KG1 (cell line): ENCODE measurements around the gene OBP2A.

Experiments
- DNase-seq: peaks from one replicate; lab custom pipeline; 2025; lab: John Stamatoyannopoulos, UW

Gene OBP2A

DNA sequence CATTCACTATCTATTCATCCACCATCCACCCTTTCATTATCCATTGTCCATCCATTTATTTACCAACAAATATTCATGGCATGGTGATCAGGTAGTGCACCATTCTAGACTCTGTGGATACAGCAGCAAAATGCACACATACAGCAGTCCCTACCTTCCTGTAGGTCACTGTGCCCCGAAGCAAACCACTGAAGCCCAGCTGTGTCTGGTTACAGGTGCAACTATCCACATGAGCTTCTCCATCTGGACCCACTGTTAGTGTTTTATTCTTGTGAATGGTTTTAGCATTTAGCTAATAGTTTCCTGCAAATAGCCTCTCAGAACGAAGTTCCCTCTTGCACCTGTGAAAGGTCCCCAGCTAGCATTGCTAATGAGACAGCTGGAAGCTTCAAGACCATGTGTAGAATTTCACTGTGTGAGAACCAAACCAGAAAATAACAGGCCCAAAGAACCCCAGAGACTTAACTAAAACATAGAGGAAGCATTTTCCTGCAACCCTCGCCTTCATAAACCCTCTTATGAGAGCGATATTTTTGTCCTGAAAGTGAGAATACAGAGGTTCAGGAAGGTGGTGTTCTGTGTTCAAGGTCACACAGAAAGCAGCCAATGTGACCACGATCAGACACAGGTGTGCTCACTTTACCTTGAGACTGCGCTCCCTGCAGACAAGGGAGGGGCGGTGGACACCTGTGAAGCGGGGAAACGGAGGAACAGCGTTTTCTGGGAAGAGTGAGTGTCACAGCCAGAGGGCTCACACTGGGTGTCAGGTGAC is 34.1 kb downstream of the OBP2A start:
- no peak for DNase-seq

DNA sequence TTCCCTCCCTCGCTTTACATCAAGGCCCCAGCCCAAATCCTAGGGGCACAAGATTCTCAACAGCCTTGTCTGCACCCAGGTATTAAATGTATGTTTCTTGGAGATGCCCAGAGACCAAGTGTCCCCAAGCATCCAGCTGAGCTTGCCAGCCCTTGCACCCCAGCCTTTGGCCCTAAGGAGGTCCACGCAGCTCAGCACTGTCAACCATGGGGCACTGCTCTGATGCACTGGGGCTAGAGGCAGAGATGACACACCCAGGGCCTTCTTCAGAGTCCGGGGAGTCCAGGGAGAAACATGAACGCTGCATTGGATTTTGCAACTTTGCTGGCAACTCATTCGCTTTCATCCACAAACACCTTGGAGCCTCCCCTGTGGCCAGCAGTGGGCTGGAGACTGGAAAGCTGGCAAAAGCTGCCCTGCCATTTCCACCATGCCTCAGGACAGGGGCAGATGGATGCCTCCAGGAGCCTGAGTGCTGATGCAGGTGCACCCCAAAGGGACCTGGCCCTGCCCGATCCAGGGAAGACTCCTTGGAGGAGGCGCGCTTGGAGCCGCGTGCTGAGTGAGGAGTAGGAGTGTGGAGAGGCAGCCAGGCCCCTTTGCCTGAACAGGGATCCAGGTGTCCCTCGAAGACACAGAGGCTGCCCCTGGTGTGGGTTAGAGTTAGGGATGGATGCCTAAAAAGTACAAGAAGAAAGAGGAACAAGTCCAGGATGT is 34.9 kb downstream of the OBP2A start:
- no peak for DNase-seq

DNA sequence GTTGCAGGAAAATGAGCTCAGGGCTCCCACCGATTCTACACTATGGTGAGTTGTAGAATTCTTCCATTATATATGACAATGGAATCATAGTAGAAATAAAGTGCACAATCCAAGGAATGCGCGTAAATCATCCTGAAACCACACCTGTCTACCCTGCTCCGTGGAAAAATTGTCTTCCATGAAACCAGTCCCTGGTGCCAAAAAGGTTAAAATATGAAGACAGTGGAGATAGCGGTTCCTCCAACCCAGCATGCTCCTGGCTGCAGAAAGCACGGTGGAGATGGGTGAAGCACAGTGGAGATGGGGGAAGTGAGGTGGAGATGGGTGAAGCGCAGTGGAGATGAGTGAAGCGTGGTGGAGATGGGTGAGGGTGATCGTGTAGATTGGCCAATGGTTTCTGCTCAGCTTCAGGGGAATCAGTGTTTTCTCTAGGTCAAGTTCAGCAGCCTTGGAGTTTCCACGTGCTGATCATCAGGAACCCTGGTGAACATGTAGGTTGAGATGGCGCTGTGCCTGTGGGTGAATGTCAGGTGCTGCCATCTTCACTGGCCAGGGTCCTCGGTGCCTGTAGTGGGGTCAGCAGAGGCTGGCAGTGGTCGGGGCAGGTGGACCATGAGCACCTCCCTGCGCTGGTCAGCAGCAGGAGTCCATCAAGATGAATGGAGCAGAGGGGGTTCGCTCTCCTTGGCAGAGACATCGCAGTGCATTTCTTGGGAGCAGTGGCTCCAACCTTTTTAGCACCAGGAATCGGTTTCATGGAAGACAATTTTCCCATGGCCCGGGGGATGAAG is 35.9 kb downstream of the OBP2A start:
- DNase-seq = no peak

DNA sequence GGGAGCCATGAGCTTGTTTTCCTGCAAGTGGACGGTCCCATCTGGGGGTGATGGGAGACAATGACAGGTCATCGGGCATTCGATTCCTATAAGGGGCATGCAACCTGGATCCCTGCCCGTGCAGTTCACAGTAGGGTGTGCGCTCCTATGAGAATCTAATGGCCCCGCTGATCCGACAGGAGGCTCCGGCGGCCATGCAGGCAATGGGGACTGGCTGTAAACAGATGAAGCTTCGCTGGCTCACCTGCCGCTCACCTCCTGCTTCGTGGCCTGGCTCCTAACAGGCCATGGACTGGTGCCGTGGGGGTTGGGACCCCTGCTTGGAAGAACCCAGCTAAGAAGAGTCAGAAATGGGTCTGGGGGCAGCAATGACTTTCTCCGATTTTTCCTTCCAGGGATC is 36.6 kb downstream of the OBP2A start:
- no peak for DNase-seq

DNA sequence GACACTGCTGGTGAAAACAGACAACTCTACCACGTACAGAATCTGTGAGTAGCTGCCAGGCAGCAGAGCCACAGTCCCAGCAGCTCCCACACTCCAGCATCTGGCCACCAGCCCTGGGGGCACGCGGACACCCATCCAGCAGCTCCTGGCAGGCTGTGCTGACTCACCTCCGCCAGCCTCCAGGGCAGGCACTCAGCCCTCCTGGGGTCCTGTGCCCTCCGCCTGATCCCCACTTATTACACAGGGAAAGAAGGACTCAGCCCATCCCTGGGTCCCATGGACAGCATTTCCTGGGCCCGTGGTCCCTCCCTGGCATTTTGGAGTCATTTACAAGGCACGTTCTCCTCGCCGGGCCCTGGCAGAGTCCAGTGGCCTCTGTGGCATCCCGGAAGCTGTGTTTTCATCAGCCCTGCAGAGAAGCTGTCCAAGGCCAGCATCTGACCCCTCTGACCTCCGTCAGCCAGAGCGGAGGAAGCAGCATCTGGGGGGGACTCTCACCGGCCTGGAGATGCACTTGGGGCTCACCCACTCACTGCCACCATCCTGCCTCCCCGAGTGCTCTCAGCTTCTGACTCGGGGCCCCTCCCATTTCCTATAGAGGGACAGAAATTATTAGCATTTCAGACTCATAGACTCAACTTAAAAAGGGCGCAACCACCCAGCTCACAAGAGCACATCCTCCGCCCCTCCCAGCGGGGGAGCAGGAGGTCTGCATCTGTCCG is 37.2 kb downstream of the OBP2A start:
- no peak for DNase-seq

DNA sequence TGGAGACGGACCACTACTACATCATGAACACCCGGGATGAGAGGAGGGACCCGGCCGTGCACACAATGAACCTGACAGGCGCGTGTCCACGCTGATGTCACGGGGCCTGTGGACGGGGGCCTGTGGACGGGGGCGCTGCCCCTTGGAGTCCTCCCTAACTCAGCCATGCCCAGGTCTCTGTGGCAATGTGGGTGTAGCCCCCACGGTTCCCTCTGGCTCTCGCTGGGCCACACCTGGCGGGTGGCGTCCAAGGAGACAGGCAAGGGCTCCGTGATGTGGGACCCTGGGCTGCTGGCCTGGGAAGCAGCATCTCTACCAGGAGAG is 37.7 kb downstream of the OBP2A start:
- no peak for DNase-seq

DNA sequence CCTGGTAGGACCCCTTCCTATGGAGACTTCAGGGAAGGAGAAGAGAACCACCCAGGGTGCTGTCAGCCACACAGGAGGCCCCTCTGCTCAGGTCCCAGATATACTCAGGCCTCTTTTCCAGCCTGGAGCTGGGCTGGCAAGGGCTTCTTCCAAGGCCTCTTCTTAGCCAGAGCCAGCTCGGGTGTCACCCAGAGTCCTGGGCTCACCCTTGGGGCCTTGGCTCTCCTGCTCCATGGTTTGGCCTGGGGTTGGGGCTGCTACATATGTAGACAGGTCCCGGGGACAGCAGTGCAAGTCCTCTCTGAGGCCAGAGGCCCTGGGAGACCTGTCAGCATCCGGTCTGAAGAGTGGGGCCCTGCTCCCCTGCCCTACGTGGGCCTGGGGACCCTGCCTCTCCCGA is 38.4 kb downstream of the OBP2A start:
- no peak for DNase-seq

DNA sequence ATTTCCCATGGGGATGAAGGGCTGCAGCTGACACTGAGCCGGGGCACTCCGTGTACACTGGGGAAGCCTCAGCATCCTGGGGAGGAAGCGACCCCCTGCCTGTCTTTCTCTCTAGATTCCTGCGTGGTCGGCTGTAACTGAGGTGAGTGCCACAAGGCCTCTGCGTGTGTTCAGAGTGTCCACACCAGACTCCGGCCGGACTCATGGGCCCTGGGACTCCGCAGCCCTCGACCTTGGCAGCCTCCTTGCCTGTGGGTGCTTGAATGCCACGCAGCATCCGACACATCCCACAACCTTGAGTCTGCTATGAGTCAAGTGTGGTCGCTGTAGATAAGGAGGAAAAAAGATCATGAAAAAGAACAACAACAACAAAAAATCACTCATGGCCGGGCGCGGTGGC is 39.0 kb downstream of the OBP2A start:
- no peak for DNase-seq

DNA sequence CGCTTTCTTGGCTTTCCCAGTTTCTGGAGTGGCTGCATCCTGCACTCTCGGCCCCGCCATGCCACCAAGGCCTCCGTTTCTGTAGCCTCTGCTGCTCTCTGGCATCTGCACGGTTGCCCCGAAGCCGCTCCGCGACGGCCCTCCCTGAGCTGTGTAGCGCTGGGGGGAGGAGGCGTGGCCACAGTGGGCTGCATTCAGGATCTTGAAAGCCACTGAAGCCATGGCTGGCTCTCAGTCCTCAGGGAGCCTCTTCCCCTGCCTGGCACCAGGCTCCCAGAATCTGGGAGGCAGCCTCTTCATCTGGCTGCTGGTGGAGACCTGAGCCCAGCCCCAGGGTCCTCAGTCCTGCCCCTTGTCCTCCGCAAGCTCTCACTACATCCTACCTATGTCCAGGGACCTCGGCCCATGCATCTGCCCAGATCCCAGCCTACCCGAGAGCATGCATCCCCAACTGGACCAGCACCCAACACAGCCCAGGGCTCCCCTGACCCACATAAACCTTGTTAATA is 40.7 kb downstream of the OBP2A start:
- no peak for DNase-seq

DNA sequence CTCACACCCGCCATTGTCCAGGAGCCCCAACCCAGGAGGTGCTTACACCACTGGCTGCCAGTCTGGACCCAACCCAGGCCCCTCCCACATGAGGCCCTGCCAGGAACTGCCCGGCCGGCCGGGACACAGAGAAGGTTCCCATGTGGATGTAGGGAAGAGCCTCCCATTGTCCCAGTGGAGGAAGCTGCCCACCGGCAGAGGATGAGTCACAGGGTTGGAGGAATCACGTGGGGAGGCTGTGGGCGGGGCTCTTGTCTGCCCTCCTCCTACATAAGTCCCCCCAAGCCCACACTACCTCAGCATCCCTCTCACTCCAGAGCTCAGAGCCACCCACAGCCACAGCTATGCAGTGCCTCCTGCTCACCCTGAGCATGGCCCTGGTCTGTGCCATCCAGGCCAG is 41.7 kb downstream of the OBP2A start:
- no peak for DNase-seq

DNA sequence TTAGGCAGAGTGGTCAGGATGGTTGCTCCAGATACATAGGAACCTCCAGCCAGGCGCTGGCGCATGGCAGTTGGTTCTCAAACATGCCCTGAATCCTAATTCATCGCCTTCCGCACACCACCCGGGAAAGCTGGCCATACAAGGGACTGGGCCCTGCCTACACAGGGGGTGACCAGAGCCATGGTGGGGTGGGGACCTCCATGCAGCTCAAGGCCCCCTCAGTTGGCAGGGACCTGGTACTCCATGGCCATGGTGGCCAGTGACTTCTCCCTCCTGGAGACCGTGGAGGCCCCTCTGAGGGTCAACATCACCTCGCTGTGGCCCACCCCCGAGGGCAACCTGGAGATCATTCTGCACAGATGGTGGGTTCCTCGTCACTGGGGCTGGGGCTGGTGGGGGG is 42.4 kb downstream of the OBP2A start:
- no peak for DNase-seq

DNA sequence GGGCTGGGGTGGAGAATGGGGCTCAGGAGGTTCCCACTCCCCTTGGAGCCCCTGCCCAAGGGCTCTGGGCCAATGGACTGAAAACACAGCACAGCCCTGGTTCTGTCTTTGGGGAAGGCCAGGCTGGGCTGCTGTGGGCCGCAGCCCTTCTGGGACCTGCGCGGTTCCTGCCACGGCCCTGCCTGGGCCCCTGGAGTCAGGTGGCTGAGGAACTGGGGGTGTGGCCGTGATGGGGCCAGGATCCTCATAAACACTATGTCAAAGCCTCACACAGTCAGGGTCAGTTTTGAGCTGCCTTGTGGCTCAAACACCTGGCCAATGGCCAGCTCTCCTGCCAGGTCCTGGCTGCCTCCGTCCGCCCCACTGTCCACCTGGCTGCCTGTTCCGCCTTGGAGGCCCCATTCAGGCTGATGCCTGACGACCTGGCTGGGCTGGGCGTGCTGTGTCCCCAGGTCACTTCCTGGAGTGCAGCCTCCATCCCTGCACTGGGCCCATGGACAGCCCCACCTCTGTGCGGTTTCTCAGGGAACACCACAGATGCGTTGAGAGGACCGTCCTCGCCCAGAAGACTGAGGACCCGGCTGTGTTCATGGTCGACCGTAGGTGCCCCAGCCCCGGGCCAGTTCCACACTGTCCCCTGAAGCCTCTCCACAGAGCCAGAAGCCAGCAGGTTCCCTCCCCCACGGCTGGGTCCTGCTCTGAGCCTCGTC is 43.1 kb downstream of the OBP2A start:
- DNase-seq = no peak

DNA sequence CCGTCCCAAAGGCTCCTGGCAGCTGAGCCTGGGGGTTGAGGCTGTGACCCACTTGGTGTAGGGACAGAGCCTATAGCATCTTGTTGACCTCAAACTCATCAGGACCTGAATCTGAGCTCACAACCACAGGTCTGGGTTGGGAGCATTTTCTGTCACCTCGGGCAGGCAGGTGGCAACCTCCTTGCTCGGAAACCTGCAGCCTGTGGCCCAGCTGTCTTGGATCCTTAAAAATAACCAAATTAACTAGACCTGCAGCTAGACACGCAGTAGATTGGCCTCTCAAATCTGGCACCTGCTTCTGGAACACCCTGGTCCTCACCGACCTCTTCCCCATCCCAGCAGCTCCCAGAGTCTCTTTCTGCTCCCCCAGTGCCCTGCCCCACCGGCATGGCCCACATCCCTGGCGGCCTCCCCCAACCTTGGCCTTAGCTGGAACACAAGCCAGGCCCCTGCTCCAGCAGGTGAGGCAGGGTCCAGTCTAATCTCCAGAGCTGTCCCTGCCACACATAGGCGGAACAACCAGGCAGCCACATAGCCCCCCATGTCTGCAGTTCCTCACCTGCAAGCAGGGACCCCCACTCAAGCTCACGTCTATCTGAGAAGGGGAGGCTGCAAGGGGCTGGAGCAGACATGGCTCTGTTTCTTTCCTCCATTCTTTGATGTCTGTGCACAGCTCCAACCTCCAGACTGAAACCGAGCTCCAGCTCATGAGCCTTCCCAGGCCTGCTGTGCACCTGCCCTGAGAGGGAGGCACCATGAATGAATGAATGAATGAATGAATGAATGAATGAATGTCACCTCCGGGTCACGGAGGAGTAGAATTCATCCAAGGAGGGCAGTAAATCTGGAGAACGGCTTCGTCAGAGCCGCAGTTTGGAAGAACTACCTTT is 43.9 kb downstream of the OBP2A start:
- no peak for DNase-seq

DNA sequence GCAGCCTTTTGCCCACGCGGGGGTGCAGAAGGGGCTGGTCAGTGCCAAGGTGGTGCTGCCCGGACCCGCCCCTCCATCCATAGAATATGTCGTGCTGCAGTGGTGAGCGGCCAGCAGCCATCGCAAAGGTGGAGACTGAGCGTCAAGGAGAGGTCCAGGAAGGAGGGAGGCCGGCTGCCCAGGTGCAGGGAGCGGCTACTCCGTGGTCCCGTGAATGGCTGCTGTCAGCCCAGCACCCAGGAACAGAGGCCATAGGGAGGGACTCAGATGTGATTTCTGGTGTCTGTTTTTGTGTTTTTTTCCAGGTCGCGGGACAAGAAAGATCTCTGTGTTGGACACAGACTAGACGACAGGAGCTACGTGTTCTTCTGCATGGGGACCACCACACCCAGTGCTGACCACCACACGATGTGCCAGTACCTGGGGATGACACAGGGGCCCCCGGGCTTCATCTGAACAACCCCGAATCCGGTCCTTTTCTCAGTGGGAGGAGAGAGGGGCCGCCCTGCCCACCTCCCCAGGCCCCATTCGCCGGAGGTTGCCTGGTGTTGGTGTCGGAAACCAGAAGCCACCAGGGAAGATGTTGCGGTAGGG is 44.7 kb downstream of the OBP2A start:
- no peak for DNase-seq

DNA sequence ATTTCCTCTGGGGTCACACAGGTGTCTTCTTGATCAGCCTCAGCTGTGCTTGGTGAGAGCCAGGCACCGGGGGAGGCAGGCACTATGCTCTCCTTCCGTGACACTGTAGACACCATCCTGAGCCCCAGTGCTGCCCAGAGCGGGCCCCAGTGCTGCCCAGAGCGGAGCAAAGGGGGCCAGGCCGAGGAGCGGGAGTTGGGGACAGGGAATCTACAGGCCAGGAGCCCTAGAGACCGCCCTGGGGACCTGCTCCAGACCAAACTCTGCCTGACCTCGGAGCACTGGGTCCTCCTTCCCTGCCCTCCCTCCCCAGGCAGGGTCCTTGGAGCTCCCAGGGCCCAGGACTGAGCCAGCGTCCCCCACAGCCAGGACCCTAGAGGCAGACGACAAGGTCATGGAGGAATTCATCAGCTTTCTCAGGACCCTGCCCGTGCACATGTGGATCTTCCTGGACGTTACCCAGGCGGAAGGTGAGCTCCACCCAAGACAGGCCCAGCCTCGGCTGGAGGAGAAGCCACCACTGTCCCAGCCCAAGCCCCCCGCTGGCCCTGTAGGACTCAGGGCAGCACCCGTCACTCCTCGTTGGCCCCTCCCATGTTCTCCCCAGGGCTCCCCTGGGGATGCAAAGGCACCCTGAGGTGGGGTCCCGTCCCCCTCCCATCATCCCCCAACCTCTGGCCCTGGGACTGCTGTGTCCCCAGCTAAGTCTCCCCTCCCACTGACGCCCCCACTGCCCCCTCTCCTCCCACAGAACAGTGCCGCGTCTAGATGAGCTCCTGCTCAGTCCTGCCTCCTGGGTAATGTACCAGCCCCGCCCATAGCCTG is 45.8 kb downstream of the OBP2A start:
- DNase-seq = no peak

DNA sequence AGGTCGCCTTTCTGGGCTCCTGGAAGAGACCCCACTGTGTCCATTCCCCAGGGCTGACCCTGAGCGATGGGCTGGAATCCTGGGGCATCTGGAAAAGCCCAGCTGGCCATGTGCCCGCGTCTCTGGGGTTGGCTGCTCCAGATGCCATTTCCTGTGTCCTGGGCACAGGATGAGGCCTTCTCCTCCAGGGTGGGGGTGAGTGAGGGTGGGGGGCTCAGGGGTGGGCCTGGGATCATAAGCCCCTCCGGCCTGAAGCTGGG is 46.3 kb downstream of the OBP2A start:
- DNase-seq = no peak

DNA sequence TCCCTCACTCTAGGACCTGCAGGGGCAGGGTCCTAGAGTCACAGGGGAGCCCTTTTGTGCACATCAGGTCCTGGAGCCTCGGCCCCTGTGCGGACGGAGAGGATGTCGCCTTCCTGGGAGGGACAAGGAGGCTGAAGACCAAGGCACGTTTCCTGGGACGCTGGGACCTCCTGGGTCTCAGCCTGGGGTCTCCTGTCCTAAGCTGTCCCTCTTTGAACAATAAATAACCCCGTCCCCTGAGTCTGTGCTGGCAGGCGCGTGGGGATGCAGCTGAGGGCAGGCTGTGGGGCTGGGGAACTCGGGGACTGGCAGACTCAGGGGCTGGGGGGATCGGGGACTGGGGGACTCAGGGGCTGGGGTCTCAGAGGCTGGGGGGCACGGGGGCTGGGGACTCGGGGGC is 46.7 kb downstream of the OBP2A start:
- DNase-seq = no peak

DNA sequence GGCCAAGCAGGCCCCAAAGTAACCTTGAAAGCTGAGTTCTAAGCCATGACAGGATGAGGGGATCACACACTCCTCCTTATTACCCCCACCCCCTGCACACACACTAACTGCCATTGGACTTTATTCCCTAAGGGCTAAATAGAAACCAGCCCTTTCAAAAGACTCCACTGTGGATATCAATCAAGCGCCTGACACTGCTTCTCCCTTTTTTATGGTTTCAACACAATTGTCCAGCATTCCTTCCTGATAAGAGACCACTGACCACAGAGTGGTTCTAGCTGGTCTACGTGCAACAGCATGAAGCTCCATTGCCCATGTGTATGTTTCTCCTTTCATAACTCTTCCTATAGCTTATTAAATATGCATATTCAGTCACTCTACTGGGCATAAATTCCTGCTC is 50.3 kb downstream of the OBP2A start:
- no peak for DNase-seq
